Adrenal gland (tissue), 5 donors: ENCODE results near the gene AADACL4.

ENCODE experiments used
- POLR2A ChIP-seq, 2 donors: fragments of 450-650 bp; IDR thresholded peaks; one replicate each; pipeline ENCODE4 v1.6.1; 2017; ENCODE audit warnings: antibody characterized with exemption in 2 of 2, mild to moderate bottlenecking in 2 of 2, moderate library complexity in 1 of 2
- TF ChIP-seq, protein P1 (sequence below), 6 experiments: fragments of 450-650 bp in 4 of 6; fragments of 200-600 bp in 2 of 6; sonication (generic) in 1 of 6; IDR thresholded peaks; 1 replicate in 5 of 6; 2 replicates in 1 of 6; pipeline versions ENCODE4 v1.5.1 to v1.8.0; 2016 to 2021; ENCODE audit warnings: antibody characterized with exemption in 6 of 6, mild to moderate bottlenecking in 2 of 6, moderate library complexity in 1 of 6
- donor health status: DM: no; HTN: no; CAD: no.

DNA sequence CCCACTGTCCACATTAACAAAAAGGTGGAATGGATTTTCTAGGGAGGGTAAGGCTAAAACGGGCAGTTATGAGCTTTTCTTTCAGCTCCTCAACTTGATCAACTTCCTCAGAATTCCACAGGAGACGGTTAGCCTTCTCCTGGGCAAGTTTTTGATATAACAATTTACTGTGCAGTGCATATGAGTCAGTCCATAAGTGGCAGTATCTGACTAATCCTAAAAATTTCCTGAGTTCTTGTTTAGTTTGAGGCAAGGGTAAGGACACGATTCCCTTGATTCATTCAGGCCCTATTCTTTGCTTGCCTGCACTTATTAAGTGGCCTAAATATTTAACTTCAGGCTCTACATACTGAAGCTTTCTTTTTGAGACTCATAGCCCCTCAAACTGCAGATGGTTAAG, 65.8 kb downstream of the AADACL4 start:
- TF ChIP-seq, protein P1, sequence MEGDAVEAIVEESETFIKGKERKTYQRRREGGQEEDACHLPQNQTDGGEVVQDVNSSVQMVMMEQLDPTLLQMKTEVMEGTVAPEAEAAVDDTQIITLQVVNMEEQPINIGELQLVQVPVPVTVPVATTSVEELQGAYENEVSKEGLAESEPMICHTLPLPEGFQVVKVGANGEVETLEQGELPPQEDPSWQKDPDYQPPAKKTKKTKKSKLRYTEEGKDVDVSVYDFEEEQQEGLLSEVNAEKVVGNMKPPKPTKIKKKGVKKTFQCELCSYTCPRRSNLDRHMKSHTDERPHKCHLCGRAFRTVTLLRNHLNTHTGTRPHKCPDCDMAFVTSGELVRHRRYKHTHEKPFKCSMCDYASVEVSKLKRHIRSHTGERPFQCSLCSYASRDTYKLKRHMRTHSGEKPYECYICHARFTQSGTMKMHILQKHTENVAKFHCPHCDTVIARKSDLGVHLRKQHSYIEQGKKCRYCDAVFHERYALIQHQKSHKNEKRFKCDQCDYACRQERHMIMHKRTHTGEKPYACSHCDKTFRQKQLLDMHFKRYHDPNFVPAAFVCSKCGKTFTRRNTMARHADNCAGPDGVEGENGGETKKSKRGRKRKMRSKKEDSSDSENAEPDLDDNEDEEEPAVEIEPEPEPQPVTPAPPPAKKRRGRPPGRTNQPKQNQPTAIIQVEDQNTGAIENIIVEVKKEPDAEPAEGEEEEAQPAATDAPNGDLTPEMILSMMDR (IDR thresholded peaks at IDR 0.05), result no peak
- no peak for TF ChIP-seq POLR2A (IDR thresholded peaks at IDR 0.05)
